ENCODE results near the gene PLCZ1. TPM values are rescaled to one million over a fixed set of nuclear protein-coding genes. Genes with fewer than 3 reads are reported as not detected.
A peak's percentile ranks its signal among the peaks of the same experiment; 100 is the strongest.

Gene PLCZ1
- total and polyA plus RNA-seq, 8 donors: 0.73 TPM; not detected in 7

DNA sequence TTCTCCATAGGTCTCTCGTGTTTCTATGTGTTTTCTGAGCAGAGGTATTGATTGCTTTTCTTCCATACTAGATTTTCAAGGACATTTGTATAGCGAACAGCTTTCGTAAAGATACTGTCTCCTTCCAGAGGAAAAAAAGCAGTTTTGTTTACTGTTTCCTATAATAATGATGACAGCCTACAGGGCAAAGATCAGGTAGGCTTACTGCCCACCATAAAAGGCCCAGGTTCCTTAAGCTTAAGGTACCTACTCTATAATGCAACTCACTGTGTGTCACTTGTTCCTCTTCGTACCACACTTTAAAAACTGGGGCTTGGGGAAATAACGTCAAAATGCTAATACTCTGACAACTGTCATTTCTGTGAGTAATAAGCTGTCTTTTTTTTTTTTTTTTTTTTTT is 6.7 kb downstream of the PLCZ1 start:
- H3K27ac ChIP-seq: no peak overlapping the region
- H3K4me3 ChIP-seq: no peak overlapping the region
- peaks cover 4 to 21% (median 16%) of the 10 kb centered on the region in 4 donors for H3K9me3 ChIP-seq
- no peaks in the 10 kb centered on the region for H3K36me3 ChIP-seq
- intact Hi-C loops (cut with DNase I; ENCODE audit: low total_unique reads): no loop called here
- DNase-seq: no peak
- H3K27me3 ChIP-seq: no peaks in the 10 kb centered on the region
- 74 to 88% (median 84%) methylated on average over 5 of the region's 5 CpGs for WGBS, 5 donors
- TF ChIP-seq POLR2AphosphoS5 (IDR thresholded peaks at IDR 0.05) (no peak), EP300 (IDR thresholded peaks at IDR 0.05) (no peak), POLR2A (IDR thresholded peaks at IDR 0.05) (no peak)
- TF ChIP-seq, protein P1, sequence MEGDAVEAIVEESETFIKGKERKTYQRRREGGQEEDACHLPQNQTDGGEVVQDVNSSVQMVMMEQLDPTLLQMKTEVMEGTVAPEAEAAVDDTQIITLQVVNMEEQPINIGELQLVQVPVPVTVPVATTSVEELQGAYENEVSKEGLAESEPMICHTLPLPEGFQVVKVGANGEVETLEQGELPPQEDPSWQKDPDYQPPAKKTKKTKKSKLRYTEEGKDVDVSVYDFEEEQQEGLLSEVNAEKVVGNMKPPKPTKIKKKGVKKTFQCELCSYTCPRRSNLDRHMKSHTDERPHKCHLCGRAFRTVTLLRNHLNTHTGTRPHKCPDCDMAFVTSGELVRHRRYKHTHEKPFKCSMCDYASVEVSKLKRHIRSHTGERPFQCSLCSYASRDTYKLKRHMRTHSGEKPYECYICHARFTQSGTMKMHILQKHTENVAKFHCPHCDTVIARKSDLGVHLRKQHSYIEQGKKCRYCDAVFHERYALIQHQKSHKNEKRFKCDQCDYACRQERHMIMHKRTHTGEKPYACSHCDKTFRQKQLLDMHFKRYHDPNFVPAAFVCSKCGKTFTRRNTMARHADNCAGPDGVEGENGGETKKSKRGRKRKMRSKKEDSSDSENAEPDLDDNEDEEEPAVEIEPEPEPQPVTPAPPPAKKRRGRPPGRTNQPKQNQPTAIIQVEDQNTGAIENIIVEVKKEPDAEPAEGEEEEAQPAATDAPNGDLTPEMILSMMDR (IDR thresholded peaks at IDR 0.05): no peak
- H3K4me1 ChIP-seq: no peaks in the 10 kb centered on the region

DNA sequence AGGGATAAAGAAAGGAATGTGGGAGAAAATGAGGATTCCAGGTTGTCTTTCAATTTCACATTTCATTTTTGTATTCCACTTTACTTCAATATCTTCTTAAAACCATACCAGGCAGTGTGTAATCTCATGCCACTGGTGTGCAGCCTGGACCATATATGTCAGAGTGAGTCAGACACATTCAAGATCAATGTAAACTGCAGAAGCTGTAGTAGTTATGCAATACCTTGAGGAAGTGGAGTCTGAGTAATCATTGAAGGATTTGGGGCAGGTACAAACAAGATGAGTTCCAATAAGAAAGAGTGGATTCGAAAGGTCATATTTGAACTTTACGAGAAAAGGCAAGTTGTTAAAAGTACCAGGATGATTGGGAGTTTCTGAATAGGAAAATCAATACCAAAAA is 14.1 kb downstream of the PLCZ1 start:
- no peak for TF ChIP-seq POLR2AphosphoS5 (IDR thresholded peaks at IDR 0.05)
- TF ChIP-seq POLR2A (IDR thresholded peaks at IDR 0.05): no peak
- TF ChIP-seq, protein P1 (IDR thresholded peaks at IDR 0.05): no peak
- TF ChIP-seq EP300 (IDR thresholded peaks at IDR 0.05): no peak
- peak in 1 of 2 donors; percentile 13 for DNase-seq
- no peaks in the 10 kb centered on the region for H3K4me1 ChIP-seq
- 81 to 99% (median 98%) methylated on average over 2 of the region's 2 CpGs for WGBS, 5 donors
- no peaks in the 10 kb centered on the region for H3K27me3 ChIP-seq
- intact Hi-C loops (cut with DNase I; ENCODE audit: low total_unique reads): no loop called here
- H3K9me3 ChIP-seq: no peaks in the 10 kb centered on the region
- no peaks in the 10 kb centered on the region for H3K36me3 ChIP-seq
- H3K4me3 ChIP-seq: no peak overlapping the region
- no peak overlapping the region for H3K27ac ChIP-seq

DNA sequence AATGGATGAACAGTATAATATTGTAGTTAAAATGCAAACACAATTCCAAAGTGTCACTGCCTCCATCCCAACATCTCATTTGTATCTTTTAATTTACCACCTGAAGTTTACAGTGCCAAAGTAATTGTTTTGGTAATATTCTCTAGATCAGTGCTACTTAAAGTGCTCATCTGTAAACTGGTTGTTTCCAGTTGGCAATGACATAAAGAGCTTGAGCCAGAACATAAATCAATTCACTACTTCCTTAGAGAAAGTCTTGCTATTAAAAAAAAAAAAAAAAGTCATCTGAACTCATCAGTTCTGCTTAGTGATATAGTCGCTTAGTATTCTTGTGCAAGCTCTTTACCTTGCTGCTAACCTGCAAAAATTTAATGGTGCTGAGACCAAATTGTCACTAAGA is 16.4 kb downstream of the PLCZ1 start:
- Histone ChIP-seq H3K27ac (no peak overlapping the region), H3K4me1 (no peaks in the 10 kb centered on the region), H3K36me3 (no peaks in the 10 kb centered on the region), H3K9me3 (no peaks in the 10 kb centered on the region), H3K27me3 (no peaks in the 10 kb centered on the region), H3K4me3 (no peak overlapping the region)
- TF ChIP-seq, protein P1 (IDR thresholded peaks at IDR 0.05): no peak
- TF ChIP-seq POLR2AphosphoS5 (IDR thresholded peaks at IDR 0.05) (no peak), EP300 (IDR thresholded peaks at IDR 0.05) (no peak), POLR2A (IDR thresholded peaks at IDR 0.05) (no peak)
- WGBS, 5 donors: 87 to 95% (median 92%) methylated on average over 1 of the region's 1 CpG
- DNase-seq: no peak
- intact Hi-C loops (cut with DNase I; ENCODE audit: low total_unique reads): no loop called here

DNA sequence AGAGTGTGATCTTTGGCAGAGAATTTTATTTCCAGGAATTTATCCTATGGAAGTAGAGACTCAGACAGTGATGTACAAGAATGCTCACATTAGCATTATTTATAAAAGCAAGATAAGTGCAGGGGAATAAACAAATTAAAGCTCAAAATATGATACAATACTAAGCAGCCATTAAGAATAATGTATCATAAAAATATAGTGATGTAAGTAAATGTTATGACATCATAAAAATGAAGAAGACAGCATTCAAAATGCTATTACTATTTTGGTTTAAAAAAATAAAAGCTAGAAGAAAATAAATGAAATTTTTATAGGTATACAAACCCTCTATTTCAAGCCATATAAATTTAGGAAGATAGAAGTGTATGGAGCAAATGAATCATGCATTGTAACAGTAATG is 17.1 kb downstream of the PLCZ1 start:
- TF ChIP-seq, protein P1 (IDR thresholded peaks at IDR 0.05): no peak
- TF ChIP-seq EP300 (IDR thresholded peaks at IDR 0.05) (no peak), POLR2A (IDR thresholded peaks at IDR 0.05) (no peak)
- Histone ChIP-seq H3K36me3 (no peaks in the 10 kb centered on the region), H3K9me3 (no peaks in the 10 kb centered on the region), H3K4me3 (no peak overlapping the region), H3K4me1 (no peaks in the 10 kb centered on the region), H3K27ac (no peak overlapping the region), H3K27me3 (no peaks in the 10 kb centered on the region)
- DNase-seq: no peak
- intact Hi-C loops (cut with DNase I; ENCODE audit: low total_unique reads): no loop called here

Measured in stomach (tissue), 9 donors.